HEK293T (cell line): ENCODE measurements around the gene SCT.

Source experiments
- ELF4 ChIP-seq: fragments of 450-650 bp; IDR thresholded peaks from 2 replicates; pipeline ENCODE4 v1.6.1; 2017; ENCODE audit warnings: antibody characterized with exemption
- FOXA1 ChIP-seq: fragments of 450-650 bp; IDR thresholded peaks from 2 replicates; pipeline ENCODE4 v1.6.1; 2016; ENCODE audit warnings: mild to moderate bottlenecking
- L3MBTL2 ChIP-seq: fragments of 450-650 bp; conservative IDR thresholded peaks from 2 replicates; pipeline ENCODE4 v1.6.1; 2016; ENCODE audit warnings: mild to moderate bottlenecking

DNA sequence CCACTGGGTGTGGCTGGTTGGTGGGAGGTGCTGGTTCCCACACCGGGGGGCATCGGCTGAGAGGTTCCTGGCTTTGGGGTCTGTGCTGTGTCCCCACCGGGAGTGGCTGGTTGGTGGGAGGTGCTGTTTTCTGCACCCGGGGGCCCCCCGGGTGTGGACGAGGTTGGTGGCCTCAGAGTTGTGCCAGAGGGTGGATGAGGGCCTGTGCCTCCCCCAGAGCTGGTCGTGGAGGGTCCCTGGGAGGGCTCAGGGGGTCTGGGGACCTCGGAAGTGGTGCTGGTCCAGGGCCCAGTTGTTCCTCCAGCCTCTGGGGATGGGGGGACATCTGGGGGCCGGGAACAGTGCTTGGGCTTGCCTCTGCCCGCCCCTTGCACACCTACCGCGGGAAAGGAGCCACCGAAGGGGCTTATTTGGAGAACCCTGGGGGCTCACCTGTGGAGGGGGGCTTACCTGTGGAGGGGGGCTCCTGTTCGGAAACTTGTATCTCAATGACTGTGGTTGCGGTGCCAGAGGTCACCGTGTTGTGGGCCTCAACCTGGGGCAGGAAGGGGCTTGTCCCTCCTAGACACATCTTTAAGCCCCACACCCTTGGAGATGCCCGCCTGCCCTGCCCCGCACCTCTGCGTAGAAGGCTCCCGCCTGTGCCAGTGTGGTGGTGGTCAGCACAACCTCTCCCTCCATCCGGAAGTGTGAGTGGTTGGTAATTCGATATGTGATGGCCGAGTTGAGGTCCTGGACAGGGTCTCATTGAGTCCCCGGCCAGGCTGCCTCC is 7.9 kb downstream of the SCT start:
- TF ChIP-seq L3MBTL2 (no peak), ELF4 (no peak), FOXA1 (no peak)
